Thyroid gland (tissue), 4 donors: ENCODE results near the gene RHEB. TPM values are rescaled to one million over a fixed set of nuclear protein-coding genes. Genes with fewer than 3 reads are reported as not detected.

Experiments used
- DNase-seq, 2 donors: peaks; one replicate each; pipeline ENCODE4 v3.0.0-alpha.2; 2019
- H3K27ac ChIP-seq, 3 donors: fragments of 200-600 bp; sonication (generic); 1 replicate in 2 of 3; 2 replicates in 1 of 3; pipeline ENCODE4 v1.5.1; 2016 to 2019; ENCODE audit warnings: mild to moderate bottlenecking in 1 of 3, moderate library complexity in 1 of 3
- H3K27me3 ChIP-seq: fragments of 200-600 bp; sonication (generic); one replicate; pipeline ENCODE4 v1.5.1; 2019
- H3K36me3 ChIP-seq, 2 donors: fragments of 200-600 bp; sonication (generic); one replicate each; pipeline ENCODE4 v1.5.1; 2016 to 2019
- H3K4me1 ChIP-seq, 2 donors: fragments of 200-600 bp; sonication (generic); one replicate each; pipeline ENCODE4 v1.5.1; 2017 to 2019
- H3K4me3 ChIP-seq, 3 donors: fragments of 200-600 bp; sonication (generic); replicated peaks in 1 of 3; 1 replicate in 2 of 3; 2 replicates in 1 of 3; pipeline ENCODE4 v1.5.1; 2016; ENCODE audit warnings: mild to moderate bottlenecking in 1 of 3
- H3K9me3 ChIP-seq: fragments of 200-600 bp; sonication (generic); one replicate; pipeline ENCODE4 v1.5.1; 2017
- POLR2A ChIP-seq, 2 donors: fragments of 450-650 bp; IDR thresholded peaks; one replicate each; pipeline ENCODE4 v1.6.1; 2017; ENCODE audit warnings: antibody characterized with exemption in 2 of 2, mild to moderate bottlenecking in 2 of 2, moderate library complexity in 1 of 2
- WGBS, 2 donors: methylation state at CpG; one replicate each; pipeline ENCODE4 v1.1.5; 2017; 5-methylcytosine and 5-hydroxymethylcytosine counted together
- intact Hi-C: fragments of 100-400 bp; cut with DNase I; formaldehyde crosslinking; loops from one replicate; pipeline ENCODE4 v1.15.1; 2023
- total RNA-seq, 4 donors: library from RNA; depleted of rRNA; stranded (reverse); fragments of >200 nt; gene quantifications; one replicate each; pipeline ENCODE4 v1.2.3, GENCODE V29; 2016
- TF ChIP-seq, protein P1 (sequence below), 6 experiments: fragments of 200-600 bp in 3 of 6; fragments of 450-650 bp in 3 of 6; sonication (generic) in 3 of 6; IDR thresholded peaks; one replicate each; pipeline ENCODE4 v1.5.1; 2016 to 2019; ENCODE audit warnings: antibody characterized with exemption in 6 of 6, mild to moderate bottlenecking in 2 of 6, inconsistent platforms in 1 of 6, moderate library complexity in 1 of 6

The RHEB gene, protein sequence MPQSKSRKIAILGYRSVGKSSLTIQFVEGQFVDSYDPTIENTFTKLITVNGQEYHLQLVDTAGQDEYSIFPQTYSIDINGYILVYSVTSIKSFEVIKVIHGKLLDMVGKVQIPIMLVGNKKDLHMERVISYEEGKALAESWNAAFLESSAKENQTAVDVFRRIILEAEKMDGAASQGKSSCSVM
- total RNA-seq: 100 to 1,000 TPM in 2 of 4 donors, 10 to 100 TPM in 2; 88.3 to 104 (median 95.6) TPM

DNA sequence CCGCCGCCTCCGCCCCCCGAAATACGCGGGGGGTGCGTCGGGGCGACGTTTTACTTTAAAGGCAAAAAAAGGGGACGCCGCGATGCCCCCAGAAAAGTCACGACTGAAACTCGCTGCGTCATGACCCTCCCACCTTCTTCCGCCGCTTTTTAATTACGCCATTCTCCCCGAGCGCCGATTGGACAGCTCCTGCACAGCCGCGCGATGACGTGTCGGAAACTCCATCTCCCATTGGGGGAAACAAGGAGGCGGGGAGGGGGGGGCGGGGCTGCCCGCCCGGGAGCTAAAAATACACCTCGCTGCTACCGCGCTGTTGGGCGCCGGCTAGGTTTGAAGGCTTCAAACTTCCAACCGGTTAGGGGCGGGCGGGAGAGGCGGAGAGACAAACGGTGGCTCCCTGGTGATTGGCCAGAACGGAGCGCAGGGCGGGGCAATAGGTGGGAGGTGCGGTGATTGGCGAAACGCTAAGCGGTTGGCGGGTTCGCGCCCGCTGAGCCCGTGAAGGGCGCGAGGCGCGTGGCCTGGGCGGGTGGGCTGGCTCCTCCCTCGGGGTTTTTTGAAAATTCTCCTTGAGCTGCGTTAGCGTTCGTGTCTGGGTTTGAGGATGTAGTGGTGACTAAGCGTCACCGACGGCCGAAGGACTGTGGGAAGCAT lies at the start of gene RHEB:
TSS of gene RHEB (minus strand) at position 131 of the 654 bp plus-strand sequence. CDS start 384 bp downstream, outside the sequence.
- Histone ChIP-seq H3K27me3 (no peaks in the 10 kb centered on the region), H3K9me3 (no peaks in the 10 kb centered on the region), H3K36me3 (no peaks in the 10 kb centered on the region), H3K4me1 (peaks cover 18 to 25% of the 10 kb centered on the region in 2 donors), H3K4me3 (peak within 1 kb of the TSS; percentile 67 to 92 (median 81)), H3K27ac (peak within 1 kb of the TSS; percentile 96 to 98 (median 97))
- TF ChIP-seq, protein P1, sequence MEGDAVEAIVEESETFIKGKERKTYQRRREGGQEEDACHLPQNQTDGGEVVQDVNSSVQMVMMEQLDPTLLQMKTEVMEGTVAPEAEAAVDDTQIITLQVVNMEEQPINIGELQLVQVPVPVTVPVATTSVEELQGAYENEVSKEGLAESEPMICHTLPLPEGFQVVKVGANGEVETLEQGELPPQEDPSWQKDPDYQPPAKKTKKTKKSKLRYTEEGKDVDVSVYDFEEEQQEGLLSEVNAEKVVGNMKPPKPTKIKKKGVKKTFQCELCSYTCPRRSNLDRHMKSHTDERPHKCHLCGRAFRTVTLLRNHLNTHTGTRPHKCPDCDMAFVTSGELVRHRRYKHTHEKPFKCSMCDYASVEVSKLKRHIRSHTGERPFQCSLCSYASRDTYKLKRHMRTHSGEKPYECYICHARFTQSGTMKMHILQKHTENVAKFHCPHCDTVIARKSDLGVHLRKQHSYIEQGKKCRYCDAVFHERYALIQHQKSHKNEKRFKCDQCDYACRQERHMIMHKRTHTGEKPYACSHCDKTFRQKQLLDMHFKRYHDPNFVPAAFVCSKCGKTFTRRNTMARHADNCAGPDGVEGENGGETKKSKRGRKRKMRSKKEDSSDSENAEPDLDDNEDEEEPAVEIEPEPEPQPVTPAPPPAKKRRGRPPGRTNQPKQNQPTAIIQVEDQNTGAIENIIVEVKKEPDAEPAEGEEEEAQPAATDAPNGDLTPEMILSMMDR (IDR thresholded peaks at IDR 0.05): no peak
- peak in 1 of 2 donors; percentile 53 for TF ChIP-seq POLR2A (IDR thresholded peaks at IDR 0.05)
- intact Hi-C loops: no loop called here
- peak; percentile 99 for DNase-seq
- WGBS, 2 donors: 1% methylated on average over 29 to 49 of the region's 66 CpGs

DNA sequence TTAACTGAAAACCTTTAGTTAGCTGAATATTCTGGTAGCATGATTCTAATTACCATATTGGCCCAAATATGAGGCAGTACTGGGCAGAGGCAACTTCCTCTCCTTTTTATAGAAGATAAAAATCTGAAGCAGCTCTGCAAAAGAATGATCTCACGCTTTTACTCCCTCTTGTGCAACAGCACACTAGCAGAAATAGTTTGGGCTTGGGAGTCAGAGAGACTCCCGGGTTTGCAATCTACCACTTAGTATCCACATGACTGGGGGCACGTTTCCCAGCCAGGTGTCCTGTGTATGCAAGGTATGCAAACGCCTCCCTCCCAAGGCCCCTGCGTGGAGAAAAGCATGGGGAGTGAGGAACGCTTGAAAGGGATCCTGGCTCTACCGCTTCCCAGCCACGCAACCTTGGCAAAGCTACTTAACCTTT lies 47.2 kb upstream of the RHEB start:
- Histone ChIP-seq H3K36me3 (peaks cover 5 to 8% of the 10 kb centered on the region in 2 donors), H3K4me1 (peaks cover 20 to 39% of the 10 kb centered on the region in 2 donors), H3K9me3 (no peaks in the 10 kb centered on the region), H3K27me3 (no peaks in the 10 kb centered on the region), H3K27ac (peak overlapping the region; percentile 79 to 86 (median 82)), H3K4me3 (no peak overlapping the region)
- DNase-seq: peak; percentile 94
- 31 to 34% methylated on average over 8 of the region's 8 CpGs for WGBS, 2 donors
- no peak for TF ChIP-seq POLR2A (IDR thresholded peaks at IDR 0.05)
- TF ChIP-seq, protein P1 (IDR thresholded peaks at IDR 0.05): no peak
- intact Hi-C loops: no loop called here

DNA sequence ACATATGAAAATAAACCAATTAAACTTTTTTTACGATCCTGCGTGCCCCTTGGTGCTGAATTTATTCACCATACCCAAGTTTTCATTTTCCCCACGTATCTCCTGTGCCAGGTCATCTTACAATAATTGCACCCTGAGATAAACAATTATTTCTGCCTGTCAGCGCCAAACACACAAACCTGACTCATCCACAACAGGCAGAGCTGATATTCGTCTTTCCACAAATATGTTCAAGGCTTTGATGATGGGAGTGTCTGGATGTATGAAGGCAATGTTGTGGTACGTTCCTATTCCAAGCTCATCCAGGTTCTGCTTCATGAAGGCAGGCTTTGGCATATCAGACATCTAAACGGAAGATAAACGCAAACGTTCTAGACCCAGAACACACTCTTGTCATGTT lies 45.8 kb upstream of the RHEB start:
- intact Hi-C loops: no loop called here
- 95 to 97% methylated on average over 9 of the region's 9 CpGs for WGBS, 2 donors
- Histone ChIP-seq H3K9me3 (no peaks in the 10 kb centered on the region), H3K36me3 (peaks cover 8% of the 10 kb centered on the region in 2 donors), H3K4me1 (peaks cover 20 to 39% of the 10 kb centered on the region in 2 donors), H3K27ac (no peak overlapping the region), H3K27me3 (no peaks in the 10 kb centered on the region), H3K4me3 (no peak overlapping the region)
- DNase-seq: no peak
- no peak for TF ChIP-seq POLR2A (IDR thresholded peaks at IDR 0.05)
- TF ChIP-seq, protein P1 (IDR thresholded peaks at IDR 0.05): no peak

DNA sequence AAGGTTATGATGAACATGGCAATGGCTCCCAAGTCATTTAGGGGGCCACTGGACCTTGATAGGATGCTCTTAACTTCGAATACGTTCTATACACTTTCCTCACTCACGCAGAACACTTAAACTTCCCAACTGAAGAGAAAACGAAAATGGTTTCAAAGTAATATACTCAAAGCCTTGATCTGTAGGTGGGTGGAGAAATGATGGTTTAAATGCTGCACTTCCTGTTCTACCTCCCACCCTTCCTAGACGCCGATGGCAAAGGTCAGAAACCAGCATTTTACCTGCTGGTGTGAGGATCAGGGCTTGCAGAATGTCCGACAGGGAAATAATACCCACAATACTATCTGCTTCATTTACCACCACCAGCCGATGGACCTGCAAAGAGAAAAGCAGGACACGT lies 40.5 kb upstream of the RHEB start:
- H3K4me1 ChIP-seq: no peaks in the 10 kb centered on the region
- DNase-seq: no peak
- H3K9me3 ChIP-seq: no peaks in the 10 kb centered on the region
- TF ChIP-seq, protein P1 (IDR thresholded peaks at IDR 0.05): no peak
- TF ChIP-seq POLR2A (IDR thresholded peaks at IDR 0.05): no peak
- H3K36me3 ChIP-seq: peaks cover 8 to 22% of the 10 kb centered on the region in 2 donors
- H3K27me3 ChIP-seq: no peaks in the 10 kb centered on the region
- WGBS, 2 donors: 93 to 94% methylated on average over 9 of the region's 9 CpGs
- intact Hi-C loops: no loop called here
- H3K27ac ChIP-seq: no peak overlapping the region
- H3K4me3 ChIP-seq: no peak overlapping the region
